ENCODE results near the gene LRSAM1. TPM values are rescaled to one million over a fixed set of nuclear protein-coding genes. Genes with fewer than 3 reads are reported as not detected.

LRSAM1 gene
- total RNA-seq, 1 donor, result 12.3 TPM

DNA sequence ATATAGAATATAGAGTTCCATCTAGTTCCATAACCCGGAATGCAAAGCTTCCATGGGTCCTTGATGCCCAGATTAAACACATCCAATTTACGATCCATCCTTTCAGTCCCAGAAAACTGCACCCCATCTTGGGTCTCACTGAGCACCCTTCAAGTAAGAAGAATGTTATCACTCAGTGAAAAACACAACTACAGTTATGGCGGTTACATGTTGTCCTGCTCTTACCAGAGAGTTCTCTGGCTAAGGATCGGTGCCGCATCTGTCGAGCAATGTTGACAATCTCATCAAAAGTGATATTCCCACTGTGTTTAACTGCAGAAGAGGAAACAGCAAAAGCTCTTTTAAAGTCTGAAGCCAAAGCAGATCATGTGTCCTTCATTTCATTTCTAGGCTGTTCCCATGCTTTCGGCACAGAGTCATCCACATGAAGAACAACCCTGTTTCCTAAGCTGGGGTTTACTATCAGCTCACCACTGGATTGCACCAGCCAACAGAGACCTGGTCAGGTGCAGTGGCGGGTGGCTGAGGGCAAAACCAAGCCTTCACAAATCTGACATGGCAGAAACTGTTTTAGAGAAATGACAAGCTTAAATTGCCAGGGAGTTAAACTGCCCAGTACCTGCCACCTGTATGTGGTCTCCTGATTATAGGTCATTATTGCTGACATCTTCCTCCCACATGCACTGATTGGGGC, 3.1 kb upstream of the LRSAM1 start:
- H2AFZ ChIP-seq (ENCODE audit: low read length), result no peak overlapping the region
- peaks cover 48% of the 10 kb centered on the region for H3K79me2 ChIP-seq (ENCODE audit: insufficient read depth, low read length)
- TF ChIP-seq, protein P1, sequence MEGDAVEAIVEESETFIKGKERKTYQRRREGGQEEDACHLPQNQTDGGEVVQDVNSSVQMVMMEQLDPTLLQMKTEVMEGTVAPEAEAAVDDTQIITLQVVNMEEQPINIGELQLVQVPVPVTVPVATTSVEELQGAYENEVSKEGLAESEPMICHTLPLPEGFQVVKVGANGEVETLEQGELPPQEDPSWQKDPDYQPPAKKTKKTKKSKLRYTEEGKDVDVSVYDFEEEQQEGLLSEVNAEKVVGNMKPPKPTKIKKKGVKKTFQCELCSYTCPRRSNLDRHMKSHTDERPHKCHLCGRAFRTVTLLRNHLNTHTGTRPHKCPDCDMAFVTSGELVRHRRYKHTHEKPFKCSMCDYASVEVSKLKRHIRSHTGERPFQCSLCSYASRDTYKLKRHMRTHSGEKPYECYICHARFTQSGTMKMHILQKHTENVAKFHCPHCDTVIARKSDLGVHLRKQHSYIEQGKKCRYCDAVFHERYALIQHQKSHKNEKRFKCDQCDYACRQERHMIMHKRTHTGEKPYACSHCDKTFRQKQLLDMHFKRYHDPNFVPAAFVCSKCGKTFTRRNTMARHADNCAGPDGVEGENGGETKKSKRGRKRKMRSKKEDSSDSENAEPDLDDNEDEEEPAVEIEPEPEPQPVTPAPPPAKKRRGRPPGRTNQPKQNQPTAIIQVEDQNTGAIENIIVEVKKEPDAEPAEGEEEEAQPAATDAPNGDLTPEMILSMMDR (IDR thresholded peaks at IDR 0.05; ENCODE audit: extremely low read depth, low read depth, low read length), result no peak
- H3K27me3 ChIP-seq (ENCODE audit: insufficient read depth, low read length), result no peaks in the 10 kb centered on the region
- peaks cover 70% of the 10 kb centered on the region for H3K36me3 ChIP-seq (ENCODE audit: insufficient read depth, low read length)
- H3K4me2 ChIP-seq (ENCODE audit: insufficient read depth, low read length), result peak overlapping the region; percentile 96
- H3K9me3 ChIP-seq (ENCODE audit: low read depth, low read length), result peaks cover 14% of the 10 kb centered on the region
- no peak for DNase-seq (ENCODE audit: insufficient read length, low spot score, missing footprints)
- peaks cover 49% of the 10 kb centered on the region for H4K20me1 ChIP-seq (ENCODE audit: insufficient read depth, low read length)
- H3K4me1 ChIP-seq (ENCODE audit: insufficient read depth, low read length), result peaks cover 34% of the 10 kb centered on the region
- H3K4me3 ChIP-seq (ENCODE audit: insufficient read depth, low read length), result peak overlapping the region; percentile 95
- H3K27ac ChIP-seq (ENCODE audit: low read depth, low read length), result peak overlapping the region; percentile 44

DNA sequence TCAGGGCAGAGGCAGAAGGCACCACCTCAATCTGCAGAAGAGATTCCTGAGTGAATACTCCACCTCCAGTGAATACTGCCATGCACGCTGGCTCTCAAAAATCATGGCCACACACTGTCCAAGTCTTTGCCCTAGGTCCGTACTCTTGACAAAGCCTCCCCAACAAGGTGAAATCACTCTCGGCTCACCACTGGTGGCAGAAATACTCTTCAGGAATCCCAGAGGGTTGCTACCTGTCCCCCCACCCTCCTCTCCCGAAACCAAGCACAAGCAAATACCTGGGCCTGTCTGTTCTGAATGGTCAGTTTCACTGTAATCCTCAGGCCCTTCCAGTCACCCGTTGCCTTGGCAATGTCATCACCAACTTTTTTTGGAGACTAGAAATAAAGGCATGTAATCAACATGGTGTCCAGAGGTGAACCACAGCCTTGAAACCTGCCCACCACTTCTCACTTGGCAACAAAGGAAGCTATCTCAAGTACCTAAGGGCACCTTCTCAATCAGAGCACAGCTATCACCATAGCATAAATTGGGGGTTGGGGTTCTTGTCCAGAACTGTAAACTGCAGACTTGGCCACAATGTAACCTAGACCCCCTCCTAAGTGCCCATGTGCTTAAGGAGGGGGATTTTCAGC, 1.9 kb upstream of the LRSAM1 start:
- Histone ChIP-seq H2AFZ (ENCODE audit: low read length) (no peak overlapping the region), H3K9me3 (ENCODE audit: low read depth, low read length) (peaks cover 9% of the 10 kb centered on the region), H3K4me2 (ENCODE audit: insufficient read depth, low read length) (peak overlapping the region; percentile 96), H3K4me3 (ENCODE audit: insufficient read depth, low read length) (peak overlapping the region; percentile 95), H3K27me3 (ENCODE audit: insufficient read depth, low read length) (no peaks in the 10 kb centered on the region), H3K79me2 (ENCODE audit: insufficient read depth, low read length) (peaks cover 48% of the 10 kb centered on the region), H3K4me1 (ENCODE audit: insufficient read depth, low read length) (peaks cover 34% of the 10 kb centered on the region), H4K20me1 (ENCODE audit: insufficient read depth, low read length) (peaks cover 49% of the 10 kb centered on the region), H3K27ac (ENCODE audit: low read depth, low read length) (peak overlapping the region; percentile 92), H3K36me3 (ENCODE audit: insufficient read depth, low read length) (peaks cover 61% of the 10 kb centered on the region)
- peak; percentile 52 for DNase-seq (ENCODE audit: insufficient read length, low spot score, missing footprints)
- TF ChIP-seq, protein P1 (IDR thresholded peaks at IDR 0.05; ENCODE audit: extremely low read depth, low read depth, low read length), result no peak

DNA sequence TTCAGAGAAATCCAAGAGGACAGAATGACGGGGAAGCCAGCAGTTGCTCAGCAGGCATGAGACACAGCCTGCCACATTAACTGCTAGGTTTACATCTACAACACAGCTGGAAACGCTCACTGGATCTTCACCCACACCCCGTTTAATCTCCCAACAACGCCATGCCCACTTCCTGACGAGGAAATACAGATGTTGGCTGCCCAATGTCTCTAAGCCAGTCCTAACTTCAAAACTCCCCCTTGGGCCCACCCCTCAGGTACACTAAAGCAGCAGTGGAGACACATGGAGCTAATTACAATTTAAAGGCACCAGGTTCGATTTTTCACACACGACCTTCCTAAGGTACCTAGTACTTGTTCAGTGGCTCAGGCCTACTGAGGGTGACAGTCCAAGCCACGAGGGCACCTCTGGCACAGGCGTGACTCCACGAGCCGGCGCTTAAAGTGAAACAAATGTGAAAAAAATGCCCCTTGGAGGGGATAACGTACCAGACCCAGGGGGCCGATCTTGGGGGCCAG, 1.0 kb upstream of the LRSAM1 start:
- H3K9me3 ChIP-seq (ENCODE audit: low read depth, low read length), result peaks cover under 1% of the 10 kb centered on the region
- peak overlapping the region; percentile 95 for H3K4me3 ChIP-seq (ENCODE audit: insufficient read depth, low read length)
- H3K27ac ChIP-seq (ENCODE audit: low read depth, low read length), result peak overlapping the region; percentile 92
- peak overlapping the region; percentile 96 for H3K4me2 ChIP-seq (ENCODE audit: insufficient read depth, low read length)
- H2AFZ ChIP-seq (ENCODE audit: low read length), result no peak overlapping the region
- H3K4me1 ChIP-seq (ENCODE audit: insufficient read depth, low read length), result peaks cover 34% of the 10 kb centered on the region
- TF ChIP-seq, protein P1 (IDR thresholded peaks at IDR 0.05; ENCODE audit: extremely low read depth, low read depth, low read length), result no peak
- peaks cover 49% of the 10 kb centered on the region for H4K20me1 ChIP-seq (ENCODE audit: insufficient read depth, low read length)
- H3K27me3 ChIP-seq (ENCODE audit: insufficient read depth, low read length), result no peaks in the 10 kb centered on the region
- H3K36me3 ChIP-seq (ENCODE audit: insufficient read depth, low read length), result peaks cover 52% of the 10 kb centered on the region
- H3K79me2 ChIP-seq (ENCODE audit: insufficient read depth, low read length), result peaks cover 48% of the 10 kb centered on the region
- DNase-seq (ENCODE audit: insufficient read length, low spot score, missing footprints), result peak; percentile 86

DNA sequence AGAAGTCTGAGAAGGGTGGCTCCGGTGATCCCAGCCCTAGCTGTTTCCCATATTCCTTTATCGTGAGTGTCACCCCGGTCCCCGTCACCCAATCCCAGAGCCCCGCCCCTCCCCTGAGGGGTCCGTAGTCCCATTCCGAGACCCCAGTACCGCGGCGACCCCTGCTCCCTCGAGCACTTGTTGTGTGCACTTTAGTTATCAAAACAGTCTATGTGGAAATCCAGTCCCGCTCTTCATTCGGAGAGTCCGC, 223 bp downstream of the LRSAM1 start:
- Histone ChIP-seq H3K4me2 (ENCODE audit: insufficient read depth, low read length) (peak overlapping the region; percentile 96), H3K4me3 (ENCODE audit: insufficient read depth, low read length) (peak overlapping the region; percentile 95), H3K27ac (ENCODE audit: low read depth, low read length) (peak overlapping the region; percentile 92), H2AFZ (ENCODE audit: low read length) (peak overlapping the region; percentile 96), H3K79me2 (ENCODE audit: insufficient read depth, low read length) (peaks cover 48% of the 10 kb centered on the region), H4K20me1 (ENCODE audit: insufficient read depth, low read length) (peaks cover 45% of the 10 kb centered on the region), H3K36me3 (ENCODE audit: insufficient read depth, low read length) (peaks cover 40% of the 10 kb centered on the region), H3K27me3 (ENCODE audit: insufficient read depth, low read length) (no peaks in the 10 kb centered on the region), H3K9me3 (ENCODE audit: low read depth, low read length) (no peaks in the 10 kb centered on the region), H3K4me1 (ENCODE audit: insufficient read depth, low read length) (peaks cover 34% of the 10 kb centered on the region)
- no peak for DNase-seq (ENCODE audit: insufficient read length, low spot score, missing footprints)
- TF ChIP-seq, protein P1 (IDR thresholded peaks at IDR 0.05; ENCODE audit: extremely low read depth, low read depth, low read length), result no peak

All from osteoblast (primary cell).